Head of caudate nucleus (tissue), 42 donors: Measurements from ENCODE around the gene GLIS1.
A peak's percentile ranks its signal among the peaks of the same experiment; 100 is the strongest.

Experiments used
- DNase-seq, 42 donors: peaks; one replicate each; pipeline versions ENCODE4 v3.0.0 to v3.0.0-alpha.2; 2020 to 2021; ENCODE audit warnings: mixed read lengths in 7 of 42
- intact Hi-C: fragments of 100-400 bp; cut with DNase I; formaldehyde crosslinking; loops from one replicate; pipeline ENCODE4 v1.15.0; 2022

The GLIS1 gene

DNA sequence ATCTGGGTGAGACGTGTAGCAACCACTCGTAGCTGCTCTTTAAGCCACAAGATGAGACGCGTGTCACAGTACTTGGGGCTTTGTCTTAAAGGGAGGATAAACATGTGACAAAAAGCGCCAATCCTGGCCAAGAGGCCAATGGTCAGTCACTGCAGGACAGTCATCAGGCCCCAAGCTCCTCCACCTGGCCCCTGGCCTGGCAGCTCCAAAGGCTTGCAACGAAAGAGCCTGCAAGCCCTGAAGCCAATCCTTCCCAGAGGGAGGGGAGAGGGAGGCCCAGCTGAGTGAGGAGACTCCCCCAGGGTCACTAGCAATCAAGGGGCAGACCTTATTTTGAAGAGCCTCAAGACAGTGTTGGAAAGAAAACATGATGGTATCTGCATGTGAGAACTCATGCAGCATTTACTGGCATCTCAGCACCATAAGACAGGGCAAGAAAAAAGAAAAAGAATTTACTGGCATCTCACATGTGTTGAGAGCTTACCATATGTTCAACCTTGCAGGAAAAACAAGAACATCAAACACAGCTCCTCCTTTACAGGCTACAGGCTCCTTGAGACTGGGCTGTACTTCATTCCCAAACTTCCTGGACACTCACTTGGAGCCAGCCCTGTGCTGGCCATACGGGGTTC lies 11.4 kb downstream of the GLIS1 start:
- intact Hi-C loops = no loop called here
- DNase-seq = no peak

GRCh38 chr1:53726009-53726600 lies 12.9 kb downstream of the GLIS1 start:
- no peak for DNase-seq
- intact Hi-C loops = no loop called here

DNA sequence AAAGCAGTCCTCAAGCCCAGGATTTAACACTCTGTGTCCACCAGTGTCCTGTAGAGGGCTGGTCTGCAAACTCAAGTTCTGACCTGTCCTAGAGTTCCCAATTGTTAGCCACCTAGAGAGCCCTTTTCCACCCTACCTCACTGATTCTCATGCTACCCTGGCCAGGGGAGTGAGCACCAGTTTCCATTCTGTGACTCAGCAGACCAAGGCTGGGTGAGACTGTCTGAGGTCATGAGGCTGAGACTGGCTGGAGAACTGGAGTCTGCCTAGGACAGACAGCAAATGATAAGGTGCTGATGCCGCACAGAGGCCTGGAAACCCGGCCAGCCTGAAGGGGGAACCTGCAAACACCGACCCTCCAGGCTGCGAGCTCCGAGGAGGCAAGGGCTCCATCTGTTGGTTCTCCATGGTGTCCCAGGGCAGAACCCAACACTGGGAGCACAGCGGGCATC lies 13.7 kb downstream of the GLIS1 start:
- intact Hi-C loops = no loop called here
- peak in 2 of 42 donors; percentile 12 to 36 for DNase-seq

- intact Hi-C loops = no loop called here
- no peak for DNase-seq
Observed at GRCh38 chr1:53722025-53722424, 16.9 kb downstream of the GLIS1 start.

DNA sequence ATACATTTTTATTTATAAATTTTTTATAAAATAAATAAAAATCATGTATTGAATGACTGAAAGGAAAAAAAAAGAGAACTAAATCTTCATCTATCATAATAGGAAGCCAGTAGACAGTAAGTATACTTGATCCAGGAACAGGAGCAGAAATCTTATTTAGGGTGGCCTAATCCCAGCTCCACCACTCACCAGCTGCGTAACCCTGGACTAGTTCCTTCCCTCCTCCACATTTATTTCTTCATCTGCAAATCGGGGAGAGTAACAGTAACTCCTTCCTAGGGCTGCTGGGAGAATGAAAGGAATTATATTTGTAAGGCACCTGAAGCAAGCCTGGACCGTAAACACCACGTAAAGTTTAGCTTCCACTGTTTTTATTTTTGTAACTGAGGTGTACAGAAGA lies 17.9 kb downstream of the GLIS1 start:
- intact Hi-C loops = no loop called here
- DNase-seq = no peak

GRCh38 chr1:53719469-53719868 lies 19.5 kb downstream of the GLIS1 start:
- no peak for DNase-seq
- intact Hi-C loops = no loop called here

GRCh38 chr1:53718443-53718842 lies 20.5 kb downstream of the GLIS1 start:
- DNase-seq = no peak
- intact Hi-C loops = no loop called here

DNA sequence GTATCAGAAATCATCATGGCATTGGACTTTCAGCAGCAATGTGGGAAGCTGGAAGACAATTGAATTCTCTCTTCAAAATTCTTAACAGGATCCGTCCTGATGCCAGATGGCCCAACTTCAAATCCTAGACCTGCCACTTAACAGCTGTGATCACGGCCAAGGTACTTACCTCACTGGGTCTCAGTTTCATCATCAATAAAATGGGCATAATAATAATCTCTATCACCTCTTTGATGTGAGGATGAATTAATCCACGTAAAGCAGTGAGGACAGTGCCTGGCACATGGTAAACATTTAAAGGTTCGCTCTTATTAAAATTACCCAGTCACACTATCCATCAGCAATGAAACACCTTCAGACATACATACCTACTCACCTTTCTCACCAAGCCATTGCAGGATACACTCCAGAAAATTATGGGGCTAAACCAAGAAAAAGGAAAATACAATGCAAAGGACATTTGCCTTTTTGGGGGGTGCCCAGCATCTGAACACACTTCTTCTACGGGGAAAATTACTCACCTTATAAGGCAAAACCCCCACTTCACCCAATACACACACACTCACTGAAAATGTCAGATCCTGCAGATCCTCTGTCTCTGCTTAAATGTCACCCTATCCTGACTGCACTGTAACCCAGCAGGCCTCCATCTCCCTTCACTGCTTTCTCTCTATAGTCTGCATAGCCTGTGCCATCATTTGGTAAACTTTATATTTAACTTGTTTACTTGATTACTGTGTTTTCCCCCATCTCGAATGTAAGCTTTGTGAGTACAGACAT lies 21.7 kb downstream of the GLIS1 start:
- no peak for DNase-seq
- intact Hi-C loops = no loop called here

DNA sequence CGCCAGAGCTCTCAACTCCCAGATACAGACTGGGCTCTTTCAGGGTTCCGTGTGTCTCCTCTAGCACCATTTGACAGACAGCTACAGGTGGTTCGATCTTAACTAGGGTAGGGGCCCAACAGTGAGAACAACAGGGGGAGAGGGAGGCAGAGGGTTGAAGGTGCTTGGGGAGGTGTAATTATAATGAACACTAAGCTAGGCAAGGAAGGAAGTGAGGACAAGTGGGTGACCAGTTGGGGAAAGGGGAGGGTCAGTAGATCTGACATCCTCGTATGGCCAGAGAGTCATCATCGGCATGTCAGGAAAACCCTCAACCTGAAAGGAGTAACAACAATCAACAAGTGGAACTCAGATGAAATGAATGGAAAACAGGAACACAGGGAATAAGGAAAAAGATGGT lies 22.8 kb downstream of the GLIS1 start:
- no peak for DNase-seq
- intact Hi-C loops = no loop called here

- peak in 5 of 42 donors; percentile 14 to 46 (median 23) for DNase-seq
- intact Hi-C loops = no loop called here
Observed at GRCh38 chr1:53715478-53715877, 23.5 kb downstream of the GLIS1 start.

- intact Hi-C loops = no loop called here
Observed at GRCh38 chr1:53712276-53712675, 26.7 kb downstream of the GLIS1 start.

DNA sequence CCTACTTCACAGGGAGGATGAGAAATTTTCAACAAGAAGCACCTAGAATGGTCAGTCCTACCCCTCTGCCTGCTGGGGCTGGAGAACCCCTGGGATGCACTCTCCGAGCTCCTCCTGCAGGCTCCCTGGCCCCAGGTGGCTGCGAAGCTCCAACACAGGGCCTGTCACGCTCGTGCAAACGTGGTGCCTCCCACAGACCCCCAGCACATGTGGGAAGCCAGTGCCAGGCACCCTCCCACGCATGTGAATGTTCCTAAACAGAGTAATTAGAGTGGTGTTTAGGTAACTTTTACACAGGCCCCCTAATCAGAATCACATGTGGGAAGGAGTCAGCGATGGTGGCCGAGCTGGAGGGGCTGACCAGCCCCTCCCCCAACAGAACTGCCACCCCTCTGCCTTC lies 28.4 kb downstream of the GLIS1 start:
- peak in 23 of 42 donors; percentile 7 to 57 (median 29) for DNase-seq
- intact Hi-C loops = no loop called here

More at GRCh38 chr1:53712276-53712675, 26.7 kb downstream of the GLIS1 start:
- DNase-seq = no peak

DNA sequence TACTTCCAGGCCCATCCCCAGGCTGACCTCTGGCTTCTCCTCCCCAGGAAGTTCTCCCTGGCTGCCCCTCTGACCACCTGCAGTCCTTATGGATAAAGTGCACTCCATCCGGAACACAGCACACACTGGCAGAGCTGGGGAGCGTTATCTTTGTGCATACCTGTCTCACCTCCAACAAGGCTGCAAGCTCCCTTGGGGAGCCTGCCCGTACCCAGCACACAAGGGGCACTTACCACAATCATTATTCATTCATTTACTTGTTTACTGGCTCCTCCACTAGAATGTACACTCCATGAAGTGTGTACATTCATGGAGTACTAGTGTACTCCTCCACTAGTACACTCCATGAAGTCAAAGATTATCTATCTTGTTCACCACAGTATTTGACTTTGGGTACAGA lies 30.3 kb downstream of the GLIS1 start:
- intact Hi-C loops = no loop called here
- DNase-seq = no peak

DNA sequence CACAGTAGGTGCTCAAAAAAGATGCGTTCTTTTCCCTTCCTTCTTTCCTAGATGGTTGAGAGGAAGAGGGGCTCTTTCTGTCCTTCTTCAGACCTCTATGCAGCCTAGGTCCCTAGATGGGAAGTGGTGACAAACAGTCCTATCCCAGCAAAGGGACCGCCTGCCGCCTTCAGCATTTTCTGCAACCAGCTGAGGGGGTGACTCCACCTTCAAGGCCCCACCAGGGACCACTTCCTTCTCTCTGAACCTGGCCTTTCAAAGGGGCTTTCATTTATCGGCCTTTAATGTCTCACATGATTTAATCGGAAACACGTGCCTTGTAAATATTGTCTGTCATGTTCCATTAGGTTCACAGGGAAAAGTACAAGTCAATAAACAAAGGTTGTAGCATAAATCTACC lies 32.6 kb downstream of the GLIS1 start:
- intact Hi-C loops = no loop called here
- DNase-seq = no peak

DNA sequence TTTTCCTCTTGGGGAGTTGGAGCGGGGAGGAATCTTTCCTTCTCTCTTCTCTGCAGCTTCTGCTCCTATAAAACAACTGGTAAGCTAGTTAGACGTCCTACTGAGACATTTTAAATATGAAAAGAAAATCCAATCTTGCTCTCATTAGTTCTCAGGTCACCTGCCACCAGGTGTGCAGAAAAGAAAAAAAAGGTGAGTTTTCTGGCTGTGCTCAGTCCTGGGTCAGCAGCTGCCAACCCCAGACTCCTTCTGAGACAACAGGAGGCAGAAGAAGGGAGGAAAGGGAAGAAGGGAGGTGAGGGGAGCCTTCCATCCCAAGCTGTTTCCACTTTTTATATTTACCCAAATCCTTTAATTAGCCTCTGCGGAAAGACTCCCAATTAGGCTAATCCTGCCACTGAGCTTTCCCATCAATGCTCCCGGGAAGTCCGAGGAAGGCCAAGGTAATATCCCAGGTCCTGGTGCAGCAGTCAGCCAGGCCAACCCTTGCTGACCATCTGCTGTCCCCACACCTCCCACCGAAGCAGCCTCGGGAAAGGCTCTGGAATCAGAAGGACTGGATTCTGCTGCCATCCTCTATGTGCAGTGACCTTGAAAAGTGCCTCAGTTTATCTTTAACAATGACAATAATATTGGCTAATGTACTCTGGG lies 33.4 kb downstream of the GLIS1 start:
- intact Hi-C loops = no loop called here
- no peak for DNase-seq

GRCh38 chr1:53704804-53705445 lies 34.0 kb downstream of the GLIS1 start:
- intact Hi-C loops = no loop called here
- DNase-seq = no peak

DNA sequence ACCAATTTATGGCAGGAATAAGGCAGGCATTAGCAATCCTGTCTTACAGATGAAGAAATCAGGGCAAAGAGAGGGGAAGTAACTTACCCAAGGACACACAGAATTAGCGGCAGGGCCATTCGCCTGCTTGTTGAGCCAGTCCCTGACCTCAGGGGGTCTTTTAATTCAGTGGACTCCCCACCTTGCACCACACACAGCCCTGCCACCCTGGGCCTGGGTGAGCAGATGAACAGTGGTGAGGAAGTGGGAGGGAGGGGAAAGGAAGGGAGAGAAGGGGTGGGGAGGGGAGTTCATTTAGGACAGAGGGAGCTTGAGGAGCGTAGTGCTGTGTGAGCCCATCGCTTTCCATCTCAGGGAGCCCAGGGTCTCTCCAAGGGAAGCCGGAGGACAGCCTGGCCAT lies 34.7 kb downstream of the GLIS1 start:
- no peak for DNase-seq
- intact Hi-C loops = no loop called here

- no peak for DNase-seq
- intact Hi-C loops = no loop called here
Observed at GRCh38 chr1:53703174-53703573, 35.8 kb downstream of the GLIS1 start.

- intact Hi-C loops = no loop called here
- no peak for DNase-seq
Observed at GRCh38 chr1:53702341-53702740, 36.6 kb downstream of the GLIS1 start.

DNA sequence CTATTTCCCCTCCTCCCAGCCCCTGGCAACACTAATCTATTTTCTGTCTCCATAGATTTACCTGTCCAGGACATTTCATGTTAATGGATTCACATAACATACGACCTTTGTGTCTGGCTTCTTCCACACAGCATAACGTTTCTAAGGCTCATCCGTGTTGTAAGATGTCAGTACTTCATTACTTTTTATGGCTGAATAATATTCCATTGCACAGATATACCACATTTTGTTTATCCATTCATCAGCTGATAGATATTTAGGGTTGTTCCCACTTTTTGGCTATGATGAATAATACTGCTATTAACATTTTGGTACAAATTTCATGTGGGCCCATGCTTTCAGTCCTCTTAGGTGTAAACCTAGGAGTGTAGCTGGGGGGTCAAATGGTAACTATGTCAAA lies 38.2 kb downstream of the GLIS1 start:
- intact Hi-C loops = no loop called here
- DNase-seq = no peak
